GM19351 (cell line): ENCODE results near the gene TNFSF13.

Source experiments
- ATAC-seq: cut with Tn5 transposase; IDR thresholded peaks from one replicate; pipeline ENCODE4 v1.9.1; 2021; ENCODE audit warnings: mild to moderate bottlenecking, moderate library complexity; ENCODE audit not compliant: unreplicated experiment

The TNFSF13 gene, protein sequence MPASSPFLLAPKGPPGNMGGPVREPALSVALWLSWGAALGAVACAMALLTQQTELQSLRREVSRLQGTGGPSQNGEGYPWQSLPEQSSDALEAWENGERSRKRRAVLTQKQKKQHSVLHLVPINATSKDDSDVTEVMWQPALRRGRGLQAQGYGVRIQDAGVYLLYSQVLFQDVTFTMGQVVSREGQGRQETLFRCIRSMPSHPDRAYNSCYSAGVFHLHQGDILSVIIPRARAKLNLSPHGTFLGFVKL

DNA sequence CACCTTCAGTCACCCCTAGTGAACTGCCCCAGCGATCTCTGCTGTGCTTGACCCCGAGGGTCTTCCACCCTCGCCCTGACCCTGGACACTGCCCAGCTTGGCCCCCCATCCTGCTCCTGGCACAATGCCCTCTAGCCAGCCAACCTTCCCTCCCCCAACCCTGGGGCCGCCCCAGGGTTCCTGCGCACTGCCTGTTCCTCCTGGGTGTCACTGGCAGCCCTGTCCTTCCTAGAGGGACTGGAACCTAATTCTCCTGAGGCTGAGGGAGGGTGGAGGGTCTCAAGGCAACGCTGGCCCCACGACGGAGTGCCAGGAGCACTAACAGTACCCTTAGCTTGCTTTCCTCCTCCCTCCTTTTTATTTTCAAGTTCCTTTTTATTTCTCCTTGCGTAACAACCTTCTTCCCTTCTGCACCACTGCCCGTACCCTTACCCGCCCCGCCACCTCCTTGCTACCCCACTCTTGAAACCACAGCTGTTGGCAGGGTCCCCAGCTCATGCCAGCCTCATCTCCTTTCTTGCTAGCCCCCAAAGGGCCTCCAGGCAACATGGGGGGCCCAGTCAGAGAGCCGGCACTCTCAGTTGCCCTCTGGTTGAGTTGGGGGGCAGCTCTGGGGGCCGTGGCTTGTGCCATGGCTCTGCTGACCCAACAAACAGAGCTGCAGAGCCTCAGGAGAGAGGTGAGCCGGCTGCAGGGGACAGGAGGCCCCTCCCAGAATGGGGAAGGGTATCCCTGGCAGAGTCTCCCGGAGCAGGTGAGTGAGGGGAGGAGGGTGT, at the start of gene TNFSF13:
TSS of gene TNFSF13 (plus strand) at position 207 of the 776 bp plus-strand sequence. CDS start at position 497, 290 bp downstream.
- ATAC-seq: no peak

DNA sequence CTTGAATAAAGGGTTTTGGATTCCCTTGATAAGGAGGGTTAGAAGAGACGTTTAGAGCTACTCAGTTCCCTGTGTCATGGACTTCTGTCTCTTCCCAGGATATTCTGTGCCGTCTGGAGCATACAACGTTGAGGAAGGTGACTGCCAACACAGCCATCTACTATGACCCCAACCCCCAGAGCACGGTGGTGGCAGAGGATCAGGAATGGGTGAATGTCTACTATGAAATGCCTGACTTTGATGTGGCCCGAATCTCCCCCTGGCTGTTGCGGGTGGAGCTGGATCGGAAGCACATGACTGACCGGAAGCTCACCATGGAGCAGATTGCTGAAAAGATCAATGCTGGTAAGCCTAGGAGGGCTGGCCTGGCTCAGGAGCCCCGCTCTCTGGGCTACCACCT, 49.7 kb upstream of the TNFSF13 start:
- no peak for ATAC-seq

DNA sequence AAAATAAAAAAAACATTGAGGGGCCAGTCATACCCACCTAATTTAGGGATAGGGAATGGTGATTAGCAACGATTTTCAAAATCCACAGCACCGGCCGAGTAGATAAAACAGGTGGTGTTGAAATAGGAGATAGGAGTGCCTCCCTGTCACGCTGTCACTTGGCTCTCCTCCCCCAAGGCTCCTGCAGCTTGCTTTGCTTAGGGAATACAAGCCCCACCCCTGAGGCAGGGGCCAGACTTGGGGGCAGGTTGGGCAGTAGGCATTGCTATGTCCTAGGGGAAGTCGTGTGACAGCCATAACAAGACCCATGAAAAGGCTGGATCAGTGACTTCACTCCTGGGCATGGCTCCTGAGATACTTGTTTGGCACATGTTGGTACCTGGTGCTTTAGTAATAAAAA, 48.6 kb upstream of the TNFSF13 start:
- no peak for ATAC-seq

DNA sequence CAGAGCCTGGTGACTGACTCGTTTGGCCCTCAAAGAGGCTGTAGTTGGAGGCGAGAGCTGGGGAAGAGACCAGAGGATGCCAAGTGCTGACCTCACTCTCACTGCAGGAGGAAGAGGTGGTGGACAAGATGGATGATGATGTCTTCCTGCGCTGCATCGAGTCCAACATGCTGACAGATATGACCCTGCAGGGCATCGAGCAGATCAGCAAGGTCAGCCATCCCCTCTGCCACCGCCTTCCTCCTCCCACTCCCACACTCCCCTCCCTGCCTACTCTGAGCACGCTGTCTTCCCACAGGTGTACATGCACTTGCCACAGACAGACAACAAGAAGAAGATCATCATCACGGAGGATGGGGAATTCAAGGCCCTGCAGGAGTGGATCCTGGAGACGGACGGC, 47.4 kb upstream of the TNFSF13 start:
- no peak for ATAC-seq

DNA sequence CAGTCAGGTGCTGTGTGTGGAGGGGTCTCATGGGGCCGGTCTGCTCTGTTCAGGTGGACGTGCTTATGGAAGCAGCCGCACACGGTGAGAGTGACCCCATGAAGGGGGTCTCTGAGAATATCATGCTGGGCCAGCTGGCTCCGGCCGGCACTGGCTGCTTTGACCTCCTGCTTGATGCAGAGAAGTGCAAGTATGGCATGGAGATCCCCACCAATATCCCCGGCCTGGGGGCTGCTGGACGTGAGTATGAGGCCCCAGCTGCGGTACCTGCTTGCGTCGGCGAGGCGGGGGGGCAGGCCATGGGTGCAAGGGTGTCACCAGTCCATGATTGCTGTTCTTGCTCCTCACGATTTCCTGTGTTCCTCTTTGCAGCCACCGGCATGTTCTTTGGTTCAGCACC, 46.4 kb upstream of the TNFSF13 start:
- no peak for ATAC-seq

DNA sequence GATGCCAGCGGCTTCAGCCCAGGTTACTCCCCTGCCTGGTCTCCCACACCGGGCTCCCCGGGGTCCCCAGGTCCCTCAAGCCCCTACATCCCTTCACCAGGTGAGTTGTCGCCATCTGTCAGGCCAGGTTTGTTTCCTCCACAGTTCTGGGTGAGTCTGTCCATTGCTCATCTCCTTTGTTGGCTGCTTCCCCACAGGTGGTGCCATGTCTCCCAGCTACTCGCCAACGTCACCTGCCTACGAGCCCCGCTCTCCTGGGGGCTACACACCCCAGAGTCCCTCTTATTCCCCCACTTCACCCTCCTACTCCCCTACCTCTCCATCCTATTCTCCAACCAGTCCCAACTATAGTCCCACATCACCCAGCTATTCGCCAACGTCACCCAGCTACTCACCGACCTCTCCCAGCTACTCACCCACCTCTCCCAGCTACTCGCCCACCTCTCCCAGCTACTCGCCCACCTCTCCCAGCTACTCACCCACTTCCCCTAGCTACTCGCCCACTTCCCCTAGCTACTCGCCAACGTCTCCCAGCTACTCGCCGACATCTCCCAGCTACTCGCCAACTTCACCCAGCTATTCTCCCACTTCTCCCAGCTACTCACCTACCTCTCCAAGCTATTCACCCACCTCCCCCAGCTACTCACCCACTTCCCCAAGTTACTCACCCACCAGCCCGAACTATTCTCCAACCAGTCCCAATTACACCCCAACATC, 45.6 kb upstream of the TNFSF13 start:
- no peak for ATAC-seq

DNA sequence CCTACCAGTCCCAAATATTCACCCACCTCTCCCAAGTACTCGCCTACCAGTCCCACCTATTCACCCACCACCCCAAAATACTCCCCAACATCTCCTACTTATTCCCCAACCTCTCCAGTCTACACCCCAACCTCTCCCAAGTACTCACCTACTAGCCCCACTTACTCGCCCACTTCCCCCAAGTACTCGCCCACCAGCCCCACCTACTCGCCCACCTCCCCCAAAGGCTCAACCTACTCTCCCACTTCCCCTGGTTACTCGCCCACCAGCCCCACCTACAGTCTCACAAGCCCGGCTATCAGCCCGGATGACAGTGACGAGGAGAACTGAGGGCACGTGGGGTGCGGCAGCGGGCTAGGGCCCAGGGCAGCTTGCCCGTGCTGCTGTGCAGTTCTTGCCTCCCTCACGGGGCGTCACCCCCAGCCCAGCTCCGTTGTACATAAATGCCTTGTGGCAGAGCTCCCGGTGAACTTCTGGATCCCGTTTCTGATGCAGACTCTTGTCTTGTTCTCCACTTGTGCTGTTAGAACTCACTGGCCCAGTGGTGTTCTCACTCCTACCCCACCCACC, 44.6 kb upstream of the TNFSF13 start:
- ATAC-seq: no peak

DNA sequence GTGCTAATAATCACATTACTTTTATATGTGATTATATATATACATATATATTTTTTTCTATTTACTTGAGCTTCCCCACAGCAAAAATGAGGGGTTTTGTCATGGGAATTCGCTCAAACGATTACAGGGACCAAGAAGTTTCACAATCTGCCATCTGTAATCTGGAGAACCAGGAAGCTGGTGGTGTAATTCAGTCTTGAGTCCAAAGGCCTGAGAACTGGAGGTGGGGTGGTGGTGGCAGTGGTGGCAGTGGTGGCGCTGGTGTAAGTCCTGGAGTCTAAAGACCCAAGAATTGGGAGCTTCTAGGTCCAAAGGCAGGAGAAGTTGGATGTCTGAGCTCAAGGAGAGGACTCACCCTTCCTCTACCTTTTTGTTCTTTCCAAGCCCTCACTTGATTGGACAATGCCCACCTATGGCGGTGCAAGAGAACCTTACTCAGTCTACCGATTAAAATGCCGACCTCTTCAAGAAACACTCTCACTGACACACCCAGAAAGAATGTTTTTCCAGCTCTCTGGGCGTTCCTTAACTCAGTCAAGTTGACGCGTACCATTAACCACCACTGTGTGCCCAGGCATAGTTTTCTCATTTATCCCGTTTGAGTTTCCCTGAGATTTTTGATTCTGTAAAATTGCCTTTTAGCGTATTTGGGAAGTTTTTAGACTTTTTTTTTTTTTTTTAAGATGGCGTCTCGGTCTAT, 42.5 kb upstream of the TNFSF13 start:
- no peak for ATAC-seq

DNA sequence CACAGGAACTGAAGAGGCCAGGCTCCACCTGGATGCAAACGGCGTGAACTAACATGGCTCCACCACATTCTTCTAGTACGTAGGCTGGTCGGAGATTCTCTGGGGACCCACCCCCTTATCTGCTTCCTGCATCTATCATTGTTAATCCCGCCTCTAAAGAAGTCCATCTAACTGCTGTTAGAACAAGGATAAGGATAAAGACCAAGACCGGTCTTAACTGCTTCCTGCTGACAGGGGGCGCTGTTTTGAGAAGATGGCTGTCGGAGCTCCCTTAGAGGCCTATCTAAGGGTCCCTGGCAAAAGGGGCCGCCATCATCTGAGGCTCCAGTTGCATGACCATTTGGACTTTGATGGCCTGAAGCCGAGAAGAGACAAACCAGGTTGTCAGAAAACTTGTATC, 35.5 kb upstream of the TNFSF13 start:
- no peak for ATAC-seq

DNA sequence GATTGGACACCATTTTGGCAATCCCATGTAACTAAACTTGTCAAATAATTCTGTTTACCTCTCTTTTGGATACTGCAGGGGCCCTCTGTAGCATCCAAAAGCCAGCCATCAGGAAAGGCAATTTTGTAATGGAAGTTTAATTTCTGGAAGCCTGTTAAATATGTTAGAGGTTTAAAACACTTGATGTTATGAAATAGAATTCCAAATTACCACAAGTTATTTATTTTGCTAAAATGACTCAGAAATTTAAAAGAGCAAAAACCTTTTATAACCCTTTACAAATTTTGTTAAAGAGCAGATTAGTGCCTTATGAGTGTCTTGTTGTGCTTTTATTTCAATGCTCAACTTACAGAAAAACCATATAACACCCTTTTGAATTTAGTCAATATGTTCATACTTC, 29.7 kb upstream of the TNFSF13 start:
- no peak for ATAC-seq

DNA sequence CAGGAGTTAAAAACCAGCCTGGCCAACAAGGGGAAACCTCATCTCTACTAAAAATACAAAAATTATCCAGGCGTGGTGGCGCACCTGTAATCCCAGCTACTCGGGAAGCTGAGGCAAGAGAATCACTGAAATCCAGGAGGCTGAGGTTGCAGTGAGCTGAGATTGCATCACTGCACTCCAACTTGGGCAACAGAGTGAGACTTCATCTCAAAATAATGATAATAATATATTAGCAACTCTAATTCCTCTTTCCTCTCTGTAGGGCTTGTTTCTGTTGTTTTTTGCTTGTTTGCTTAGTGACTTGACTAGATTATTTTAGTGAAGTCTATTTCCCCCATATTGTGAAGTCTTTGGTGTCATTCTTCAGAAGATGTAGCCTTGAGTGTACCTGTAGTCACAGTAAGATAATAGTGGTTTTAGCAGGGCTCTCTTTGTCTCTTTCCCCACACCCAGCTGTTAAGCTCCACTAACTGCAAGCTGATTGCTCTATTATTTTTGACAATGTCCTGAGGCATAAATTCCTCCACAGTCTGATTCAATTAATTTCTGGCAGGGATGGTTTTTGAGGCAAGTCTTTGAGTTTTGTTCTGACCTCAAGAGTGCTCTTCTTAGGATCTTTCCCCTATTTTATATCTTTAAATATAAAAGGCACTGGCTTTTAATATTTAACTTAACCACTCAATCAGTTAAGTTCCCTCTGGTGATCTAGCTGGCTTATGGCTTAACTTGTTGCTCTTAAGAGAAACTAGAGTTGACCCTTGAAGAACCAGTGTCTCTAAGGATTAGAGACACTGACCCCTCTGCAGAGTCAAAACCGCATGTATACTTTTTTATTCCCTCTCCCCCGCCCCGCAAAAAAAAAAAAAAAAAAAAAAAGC, 28.3 kb upstream of the TNFSF13 start:
- ATAC-seq: no peak

DNA sequence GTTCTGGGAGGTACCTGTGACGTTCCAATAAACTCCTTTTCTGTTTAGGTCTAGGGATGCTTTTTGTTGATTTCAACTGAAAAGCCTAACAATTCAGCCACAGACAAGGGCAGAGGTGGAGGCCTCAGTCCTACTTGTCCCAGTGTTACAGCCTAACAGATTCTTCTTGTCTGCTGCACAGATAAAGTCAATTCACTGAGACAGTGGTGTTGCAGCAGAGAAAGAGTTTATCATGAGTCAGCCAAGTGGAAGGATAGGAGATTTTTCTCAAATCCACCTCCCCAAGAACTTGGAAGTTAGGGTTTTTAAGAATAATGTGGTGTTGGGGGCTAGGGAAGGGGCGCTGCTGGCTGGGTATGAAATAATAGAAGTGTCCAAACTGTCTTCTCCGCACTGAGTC, 20.5 kb upstream of the TNFSF13 start:
- ATAC-seq: no peak

DNA sequence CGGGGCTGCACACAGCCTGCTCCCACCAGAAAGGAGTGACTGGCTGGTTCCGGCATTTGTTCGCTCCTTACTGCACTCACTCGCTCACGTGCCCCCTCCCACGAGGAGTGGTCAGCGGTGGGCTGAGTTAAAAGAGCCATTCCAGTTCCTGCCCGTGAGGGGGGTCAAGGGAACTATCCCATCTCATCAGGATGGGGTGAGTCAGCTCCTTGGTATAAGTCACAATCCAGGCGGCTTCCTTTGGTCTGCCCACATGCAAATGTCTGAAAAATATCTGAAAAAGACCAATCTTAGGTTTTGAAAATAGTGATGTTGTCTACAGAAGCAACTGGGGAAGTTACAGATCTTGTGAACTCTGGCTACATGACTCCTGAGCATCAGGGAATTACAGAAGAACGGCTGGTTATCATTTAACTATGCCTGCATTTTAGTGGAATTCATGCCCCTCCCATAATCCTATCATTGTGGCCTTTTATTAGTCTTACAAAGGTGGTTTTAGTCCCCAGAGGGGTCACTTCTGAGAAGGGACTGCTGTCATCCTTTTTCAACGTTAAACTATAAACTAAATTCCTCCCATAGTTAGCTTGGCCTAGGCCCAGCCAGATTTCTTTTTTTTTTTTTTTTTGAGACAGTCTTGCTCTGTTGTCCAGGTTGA, 19.5 kb upstream of the TNFSF13 start:
- ATAC-seq: no peak

DNA sequence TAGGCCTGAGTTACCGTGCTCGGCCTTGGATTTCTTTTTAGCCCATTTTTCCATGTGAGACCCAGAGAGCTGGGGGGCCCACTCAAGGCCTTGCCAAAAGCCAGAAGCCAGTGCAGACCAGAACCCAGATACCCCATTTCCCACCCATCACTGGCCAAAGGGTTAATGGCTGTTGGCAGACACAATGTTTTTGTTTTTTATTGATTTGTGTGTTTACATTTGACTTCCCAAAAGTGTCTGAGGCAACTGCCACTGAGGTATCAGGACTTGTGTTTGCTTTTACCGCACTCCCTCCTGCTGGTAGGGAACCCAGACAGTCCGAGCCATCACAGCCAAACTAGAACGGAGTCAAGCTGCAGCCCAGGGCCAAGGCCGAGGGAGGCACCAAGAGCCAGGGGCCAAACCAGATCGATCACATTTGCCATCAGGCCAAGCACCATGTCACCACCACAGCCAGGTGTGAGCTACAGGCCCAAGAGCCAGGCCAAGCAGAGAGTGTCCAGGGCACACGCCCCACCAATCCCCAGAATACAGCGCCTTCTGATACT, 17.4 kb upstream of the TNFSF13 start:
- no peak for ATAC-seq

DNA sequence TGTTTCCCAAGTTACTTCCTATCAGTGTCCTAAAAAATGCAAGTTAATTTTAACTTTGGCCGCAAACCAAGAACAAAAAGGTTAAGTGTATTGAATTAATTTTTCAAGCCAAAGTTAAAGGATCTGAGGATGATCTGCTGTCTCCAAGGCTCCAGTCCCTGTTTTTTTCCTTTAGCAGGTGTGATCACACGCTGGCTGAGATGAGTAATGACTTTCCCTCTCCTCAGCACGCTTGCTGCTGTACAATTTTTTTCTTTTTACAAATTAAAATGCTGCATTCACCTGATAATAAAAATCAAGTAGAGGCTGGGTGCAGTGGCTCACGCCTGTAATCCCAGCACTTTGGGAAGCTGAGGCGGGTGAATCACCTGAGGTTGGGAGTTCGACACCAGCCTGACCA, 13.6 kb upstream of the TNFSF13 start:
- ATAC-seq: no peak

DNA sequence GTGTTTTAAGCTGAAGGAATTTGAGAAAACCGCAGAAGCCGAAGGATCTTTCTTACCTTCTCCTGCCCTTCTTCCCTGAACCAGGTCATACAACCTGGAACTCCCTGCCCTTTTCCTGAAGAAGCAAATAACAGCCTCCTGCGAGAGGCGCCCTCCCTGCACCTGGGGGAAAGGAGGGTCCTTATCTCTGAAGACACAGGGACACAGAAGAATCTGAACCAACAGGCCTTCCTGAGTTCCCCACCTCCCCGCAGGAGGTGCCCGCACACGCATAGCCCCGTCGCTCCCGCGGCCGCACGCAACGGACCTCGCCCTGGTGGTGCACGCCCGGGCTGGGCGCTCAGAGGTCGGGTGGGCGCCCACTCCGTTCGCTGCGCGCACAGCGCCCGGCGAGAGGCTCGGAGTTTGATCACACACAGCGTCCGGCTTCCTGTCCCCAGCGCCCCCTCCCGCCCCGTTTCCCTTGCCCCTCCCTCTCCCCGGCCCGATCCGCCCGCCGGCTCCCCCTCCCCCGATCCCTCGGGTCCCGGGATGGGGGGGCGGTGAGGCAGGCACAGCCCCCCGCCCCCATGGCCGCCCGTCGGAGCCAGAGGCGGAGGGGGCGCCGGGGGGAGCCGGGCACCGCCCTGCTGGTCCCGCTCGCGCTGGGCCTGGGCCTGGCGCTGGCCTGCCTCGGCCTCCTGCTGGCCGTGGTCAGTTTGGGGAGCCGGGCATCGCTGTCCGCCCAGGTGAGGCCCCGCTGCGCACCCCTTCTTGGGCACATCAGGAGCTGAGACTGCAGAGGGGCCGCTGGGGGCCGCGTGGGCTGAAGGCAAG, 9.8 kb upstream of the TNFSF13 start, which contains the start of gene TNFSF12:
TSS of gene TNFSF12 (plus strand) at position 474 of the 816 bp plus-strand sequence. CDS start at position 570, 96 bp downstream.
- ATAC-seq: no peak

DNA sequence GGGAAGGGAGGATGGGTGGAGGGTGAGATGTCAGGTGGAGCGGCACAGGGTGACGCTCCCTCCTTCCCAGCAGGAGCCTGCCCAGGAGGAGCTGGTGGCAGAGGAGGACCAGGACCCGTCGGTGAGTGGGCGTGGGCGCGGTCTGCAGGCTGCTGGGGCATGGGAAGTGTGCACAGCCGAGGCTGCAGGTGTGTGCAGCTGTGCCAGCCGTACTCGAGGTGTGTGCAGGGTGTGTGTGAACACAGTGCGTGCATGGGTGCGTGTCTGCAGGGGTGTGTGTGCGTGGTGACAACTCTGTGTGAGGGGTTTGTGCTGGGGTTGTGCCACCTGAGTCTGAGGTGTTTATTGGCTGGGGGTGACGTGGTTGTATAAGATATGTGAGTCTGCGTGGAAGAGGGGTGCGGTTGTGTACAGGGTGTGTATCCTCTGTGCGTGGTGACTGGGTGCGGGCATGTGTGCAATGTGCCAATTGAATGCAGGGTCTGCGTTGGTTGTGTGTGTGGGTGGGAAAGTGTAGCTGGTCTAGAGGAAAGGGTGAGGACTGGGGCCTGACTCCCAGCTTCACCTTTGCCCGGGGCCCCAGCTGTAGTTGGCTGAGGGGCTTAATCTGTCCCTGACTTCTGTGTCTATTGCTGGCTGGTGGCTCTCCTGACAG, 9.0 kb upstream of the TNFSF13 start:
- no peak for ATAC-seq

DNA sequence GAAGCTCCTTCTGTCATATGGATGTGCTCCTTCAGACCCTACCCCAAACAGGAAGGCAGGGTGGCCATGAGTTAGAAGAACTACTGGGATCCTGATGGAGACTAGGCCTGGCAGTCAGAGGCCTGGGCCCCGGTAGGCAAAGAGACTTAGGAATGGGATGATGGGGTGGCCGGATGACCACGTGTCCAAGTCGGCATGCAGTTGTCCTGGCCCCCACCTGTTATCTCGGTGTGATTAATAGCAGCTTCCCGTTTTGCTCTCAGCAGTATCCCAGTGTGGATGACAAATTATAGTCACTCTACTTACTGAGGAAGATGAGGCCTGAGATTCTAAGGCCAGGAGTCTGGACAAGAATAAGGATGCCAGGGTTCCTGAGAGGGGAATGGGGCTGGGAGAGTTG, 8.2 kb upstream of the TNFSF13 start:
- no peak for ATAC-seq
